HCT116 (cell line): ENCODE data around the gene CCDC117. TPM values are rescaled to one million over a fixed set of nuclear protein-coding genes. Genes with fewer than 3 reads are reported as not detected.

Source experiments
- CEBPB ChIP-seq: IDR thresholded peaks from 2 replicates; pipeline ENCODE4 v1.6.1; 2012; ENCODE audit warnings: low read depth
- EGR1 ChIP-seq: IDR thresholded peaks from 2 replicates; pipeline ENCODE4 v1.6.1; 2012; ENCODE audit warnings: low read depth
- FOSL1 ChIP-seq: IDR thresholded peaks from 2 replicates; pipeline ENCODE4 v1.6.1; 2012; ENCODE audit warnings: low read depth
- JUND ChIP-seq: IDR thresholded peaks from 2 replicates; pipeline ENCODE4 v1.6.1; 2012
- MAX ChIP-seq: IDR thresholded peaks from 2 replicates; pipeline ENCODE4 v1.6.1; 2012
- POLR2A ChIP-seq: IDR thresholded peaks from 2 replicates; pipeline ENCODE4 v1.7.0; 2011; ENCODE audit warnings: borderline replicate concordance; ENCODE audit not compliant: insufficient read depth, insufficient read length; ENCODE audit errors: extremely low read depth
- REST ChIP-seq: IDR thresholded peaks from 2 replicates; pipeline ENCODE4 v1.6.1; 2012; ENCODE audit warnings: low read depth
- SIN3A ChIP-seq: IDR thresholded peaks from 2 replicates; pipeline ENCODE4 v1.6.1; 2012; ENCODE audit warnings: low read depth
- SP1 ChIP-seq: IDR thresholded peaks from 2 replicates; pipeline ENCODE4 v1.6.1; 2012; ENCODE audit warnings: low read depth
- SRF ChIP-seq: IDR thresholded peaks from 2 replicates; pipeline ENCODE4 v1.6.1; 2012; ENCODE audit warnings: low read depth
- YY1 ChIP-seq: IDR thresholded peaks from 2 replicates; pipeline ENCODE4 v1.6.1; 2011; ENCODE audit warnings: low read length, low read depth, moderate library complexity, mild to moderate bottlenecking; ENCODE audit not compliant: insufficient replicate concordance; ENCODE audit errors: extremely low read depth
- total RNA-seq: library from RNA; stranded (reverse); gene quantifications from one replicate; pipeline ENCODE4 v1.2.1, GENCODE V29; 2021; ENCODE audit not compliant: unreplicated experiment

CCDC117 gene
- total RNA-seq, 1 experiment from 2014 or later: 22.1 TPM

DNA sequence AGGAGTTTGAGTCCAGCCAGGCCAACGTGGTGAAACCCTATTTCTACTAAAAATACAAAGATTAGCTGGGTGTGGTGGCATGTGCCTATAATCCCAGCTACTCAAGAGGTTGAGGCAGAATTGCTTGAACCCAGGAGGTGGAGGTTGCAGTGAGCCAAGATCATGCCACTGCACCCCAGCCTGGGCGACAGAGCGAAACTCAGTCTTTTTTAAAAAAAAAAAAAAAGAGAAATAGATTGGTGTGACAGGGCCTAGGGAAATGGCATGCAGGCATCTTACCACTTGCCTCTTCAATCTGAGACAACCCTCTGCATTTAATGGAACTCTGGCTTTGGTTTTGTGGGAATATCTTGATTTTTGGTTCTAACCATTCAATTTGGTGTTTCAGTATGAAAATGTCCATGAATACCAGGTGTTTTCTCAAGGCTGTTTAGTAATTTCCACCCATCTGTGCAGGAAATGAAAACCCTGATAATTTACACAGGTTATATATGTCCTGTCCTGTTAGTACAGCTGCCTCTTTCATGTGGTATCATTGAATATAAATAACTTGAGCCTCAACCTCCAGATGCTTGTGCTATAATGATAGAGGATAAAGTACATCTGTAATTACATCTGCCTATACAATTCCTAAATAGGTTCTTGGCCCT lies 19.5 kb downstream of the CCDC117 start (continued):
- TF ChIP-seq REST (no peak), SRF (no peak), JUND (no peak), SP1 (no peak), MAX (no peak), EGR1 (no peak), CEBPB (no peak), FOSL1 (no peak), POLR2A (no peak), YY1 (no peak), SIN3A (no peak)
